ENCODE results near the gene DR1.
A peak's percentile ranks its signal among the peaks of the same experiment; 100 is the strongest.

DR1 gene

GRCh38 chr1:93345633-93346420 lies at the start of gene DR1:
Gene DR1 (plus strand): TSS chr1:93345907. CDS start chr1:93346646, 739 bp downstream.
- H3K4me2 ChIP-seq, result peak within 1 kb of the TSS; percentile 93
- H3K79me2 ChIP-seq (ENCODE audit: insufficient read depth, low read depth), result peaks cover 48% of the 10 kb centered on the region
- peak within 1 kb of the TSS; percentile 65 for H2AFZ ChIP-seq (ENCODE audit: low read depth)
- peak within 1 kb of the TSS; percentile 86 for H3K4me3 ChIP-seq (IDR thresholded peaks at IDR 0.05; ENCODE audit: insufficient read depth, low read depth, low read length)
- no peaks in the 10 kb centered on the region for H3K27me3 ChIP-seq (ENCODE audit: insufficient read depth, low read depth)
- peak within 1 kb of the TSS; percentile 84 for H3K27ac ChIP-seq
- peak within 1 kb of the TSS; percentile 82 for H3K9ac ChIP-seq
- H3K4me1 ChIP-seq (ENCODE audit: low read depth, poor library complexity, severe bottlenecking), result peaks cover 20% of the 10 kb centered on the region
- peaks cover 4% of the 10 kb centered on the region for H4K20me1 ChIP-seq (ENCODE audit: insufficient read depth)
- no peaks in the 10 kb centered on the region for H3K36me3 ChIP-seq (ENCODE audit: insufficient read depth)
- TF ChIP-seq, protein P1, sequence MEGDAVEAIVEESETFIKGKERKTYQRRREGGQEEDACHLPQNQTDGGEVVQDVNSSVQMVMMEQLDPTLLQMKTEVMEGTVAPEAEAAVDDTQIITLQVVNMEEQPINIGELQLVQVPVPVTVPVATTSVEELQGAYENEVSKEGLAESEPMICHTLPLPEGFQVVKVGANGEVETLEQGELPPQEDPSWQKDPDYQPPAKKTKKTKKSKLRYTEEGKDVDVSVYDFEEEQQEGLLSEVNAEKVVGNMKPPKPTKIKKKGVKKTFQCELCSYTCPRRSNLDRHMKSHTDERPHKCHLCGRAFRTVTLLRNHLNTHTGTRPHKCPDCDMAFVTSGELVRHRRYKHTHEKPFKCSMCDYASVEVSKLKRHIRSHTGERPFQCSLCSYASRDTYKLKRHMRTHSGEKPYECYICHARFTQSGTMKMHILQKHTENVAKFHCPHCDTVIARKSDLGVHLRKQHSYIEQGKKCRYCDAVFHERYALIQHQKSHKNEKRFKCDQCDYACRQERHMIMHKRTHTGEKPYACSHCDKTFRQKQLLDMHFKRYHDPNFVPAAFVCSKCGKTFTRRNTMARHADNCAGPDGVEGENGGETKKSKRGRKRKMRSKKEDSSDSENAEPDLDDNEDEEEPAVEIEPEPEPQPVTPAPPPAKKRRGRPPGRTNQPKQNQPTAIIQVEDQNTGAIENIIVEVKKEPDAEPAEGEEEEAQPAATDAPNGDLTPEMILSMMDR (conservative IDR thresholded peaks at IDR 0.05; ENCODE audit: low read depth, low read length), result no peak

GRCh38 chr1:93296555-93297154 lies 49.1 kb upstream of the DR1 start:
- Histone ChIP-seq H3K9ac (no peak overlapping the region), H3K36me3 (ENCODE audit: insufficient read depth) (no peaks in the 10 kb centered on the region), H3K27me3 (ENCODE audit: insufficient read depth, low read depth) (no peaks in the 10 kb centered on the region), H3K4me3 (IDR thresholded peaks at IDR 0.05; ENCODE audit: insufficient read depth, low read depth, low read length) (no peak overlapping the region), H2AFZ (ENCODE audit: low read depth) (no peak overlapping the region), H3K4me2 (no peak overlapping the region), H3K79me2 (ENCODE audit: insufficient read depth, low read depth) (no peaks in the 10 kb centered on the region), H3K4me1 (ENCODE audit: low read depth, poor library complexity, severe bottlenecking) (no peaks in the 10 kb centered on the region), H3K27ac (no peak overlapping the region), H4K20me1 (ENCODE audit: insufficient read depth) (no peaks in the 10 kb centered on the region)
- TF ChIP-seq, protein P1 (conservative IDR thresholded peaks at IDR 0.05; ENCODE audit: low read depth, low read length), result no peak

DNA sequence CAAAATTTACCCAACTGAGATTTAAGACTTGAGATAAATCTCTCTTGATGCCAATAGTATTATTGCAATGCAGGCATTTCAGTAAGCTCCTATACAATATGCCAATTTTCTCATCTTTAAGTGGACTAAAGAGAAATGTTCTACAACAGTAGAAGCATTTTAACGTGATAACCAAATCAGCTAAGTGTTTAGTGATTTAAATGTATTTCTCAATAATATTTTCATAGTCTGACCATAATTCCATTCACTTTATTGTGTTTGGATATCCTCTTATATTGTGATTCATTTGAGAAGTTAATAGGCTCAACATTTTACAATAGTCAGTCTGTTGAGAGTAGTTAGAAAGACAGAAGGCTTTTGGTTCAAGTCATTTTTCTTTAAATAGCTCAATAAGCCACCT lies 44.6 kb upstream of the DR1 start:
- Histone ChIP-seq H3K4me3 (IDR thresholded peaks at IDR 0.05; ENCODE audit: insufficient read depth, low read depth, low read length) (no peak overlapping the region), H3K4me2 (no peak overlapping the region), H2AFZ (ENCODE audit: low read depth) (no peak overlapping the region), H3K27ac (no peak overlapping the region), H3K27me3 (ENCODE audit: insufficient read depth, low read depth) (no peaks in the 10 kb centered on the region), H3K79me2 (ENCODE audit: insufficient read depth, low read depth) (no peaks in the 10 kb centered on the region), H3K36me3 (ENCODE audit: insufficient read depth) (no peaks in the 10 kb centered on the region), H3K4me1 (ENCODE audit: low read depth, poor library complexity, severe bottlenecking) (no peaks in the 10 kb centered on the region), H4K20me1 (ENCODE audit: insufficient read depth) (no peaks in the 10 kb centered on the region), H3K9ac (no peak overlapping the region)
- TF ChIP-seq, protein P1 (conservative IDR thresholded peaks at IDR 0.05; ENCODE audit: low read depth, low read length), result no peak

DNA sequence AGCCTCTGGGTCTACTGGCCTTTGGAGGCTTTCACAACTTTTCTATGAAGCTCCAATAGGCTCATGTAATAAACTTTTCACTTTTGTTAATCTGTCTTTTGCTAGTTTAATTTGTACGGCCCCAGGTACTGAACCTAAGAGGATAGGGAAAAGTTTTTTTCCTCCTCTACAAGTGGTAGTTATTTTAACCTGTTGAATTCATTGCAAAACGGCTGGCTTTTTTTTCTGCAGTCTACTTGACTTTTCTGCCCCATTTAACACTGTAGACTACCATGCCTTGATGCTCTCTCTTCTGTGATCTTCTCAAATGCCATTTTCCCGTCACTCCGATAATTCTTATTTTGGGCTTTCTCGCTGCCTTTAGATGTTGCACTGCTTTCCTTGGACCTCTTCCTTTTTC lies 43.6 kb upstream of the DR1 start:
- Histone ChIP-seq H3K4me1 (ENCODE audit: low read depth, poor library complexity, severe bottlenecking) (no peaks in the 10 kb centered on the region), H3K9ac (no peak overlapping the region), H2AFZ (ENCODE audit: low read depth) (no peak overlapping the region), H3K4me3 (IDR thresholded peaks at IDR 0.05; ENCODE audit: insufficient read depth, low read depth, low read length) (no peak overlapping the region), H3K79me2 (ENCODE audit: insufficient read depth, low read depth) (no peaks in the 10 kb centered on the region), H4K20me1 (ENCODE audit: insufficient read depth) (no peaks in the 10 kb centered on the region), H3K36me3 (ENCODE audit: insufficient read depth) (no peaks in the 10 kb centered on the region), H3K27ac (no peak overlapping the region), H3K27me3 (ENCODE audit: insufficient read depth, low read depth) (no peaks in the 10 kb centered on the region), H3K4me2 (no peak overlapping the region)
- TF ChIP-seq, protein P1 (conservative IDR thresholded peaks at IDR 0.05; ENCODE audit: low read depth, low read length), result no peak
